Omental fat pad (tissue), 4 donors: ENCODE results near the gene WDFY4. TPM values are rescaled to one million over a fixed set of nuclear protein-coding genes. Genes with fewer than 3 reads are reported as not detected.

Experiments used
- ATAC-seq: fragments of 150-250 bp; one replicate; pipeline ENCODE4 v1.9.1; 2016; ENCODE audit warnings: mild to moderate bottlenecking, moderate library complexity; ENCODE audit not compliant: low FRiP score
- DNase-seq: peaks from one replicate; pipeline ENCODE4 v3.0.0-alpha.2; 2019; ENCODE audit warnings: low spot score
- CTCF ChIP-seq, 3 donors: fragments of 450-650 bp; IDR thresholded peaks; one replicate each; pipeline ENCODE4 v1.5.1; 2016 to 2017; ENCODE audit warnings: antibody characterized with exemption in 3 of 3, mild to moderate bottlenecking in 3 of 3, moderate library complexity in 2 of 3
- total RNA-seq, 4 donors: library from RNA; depleted of rRNA; stranded (reverse); fragments of >200 nt; gene quantifications; one replicate each; pipeline ENCODE4 v1.1.0, GENCODE V29; 2016

The WDFY4 gene
- total RNA-seq, 4 donors from 2014 or later, result 6.8 to 21.4 (median 10.5) TPM

GRCh38 chr10:48945441-48946130, 260.9 kb downstream of the WDFY4 start:
- ATAC-seq (no peak), DNase-seq (no peak)
- no peak for TF ChIP-seq CTCF (IDR thresholded peaks at IDR 0.05)

GRCh38 chr10:48946332-48946731, 261.7 kb downstream of the WDFY4 start:
- ATAC-seq (no peak), DNase-seq (no peak)
- no peak for TF ChIP-seq CTCF (IDR thresholded peaks at IDR 0.05)

DNA sequence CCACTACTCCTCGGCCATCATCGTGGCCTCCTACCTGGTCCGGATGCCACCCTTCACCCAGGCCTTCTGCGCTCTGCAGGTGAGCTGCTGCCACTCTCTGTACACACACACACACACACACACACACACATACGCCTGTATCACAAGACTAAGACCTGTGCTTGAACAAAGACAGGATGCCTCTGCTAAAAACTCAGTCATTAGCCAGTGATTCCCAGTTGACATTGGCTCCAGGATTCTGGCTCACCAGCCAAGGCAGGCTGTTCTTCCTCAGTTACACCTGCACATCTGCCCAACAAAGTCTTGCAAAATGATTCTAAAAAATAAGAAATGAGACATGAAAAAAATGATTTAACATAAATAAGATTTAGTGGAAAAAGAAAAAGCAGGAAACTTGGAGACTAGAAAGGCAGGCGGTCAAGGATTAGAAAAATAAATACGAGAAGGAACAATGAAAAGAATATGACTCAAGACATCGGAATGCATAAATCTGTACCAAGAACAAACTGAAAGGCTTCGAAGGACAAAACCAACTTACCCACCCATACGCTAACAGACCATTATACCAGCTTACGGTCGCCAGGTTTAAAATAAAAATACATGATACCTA, 262.3 kb downstream of the WDFY4 start:
- DNase-seq, result no peak
- no peak for TF ChIP-seq CTCF (IDR thresholded peaks at IDR 0.05)
- no peak for ATAC-seq

DNA sequence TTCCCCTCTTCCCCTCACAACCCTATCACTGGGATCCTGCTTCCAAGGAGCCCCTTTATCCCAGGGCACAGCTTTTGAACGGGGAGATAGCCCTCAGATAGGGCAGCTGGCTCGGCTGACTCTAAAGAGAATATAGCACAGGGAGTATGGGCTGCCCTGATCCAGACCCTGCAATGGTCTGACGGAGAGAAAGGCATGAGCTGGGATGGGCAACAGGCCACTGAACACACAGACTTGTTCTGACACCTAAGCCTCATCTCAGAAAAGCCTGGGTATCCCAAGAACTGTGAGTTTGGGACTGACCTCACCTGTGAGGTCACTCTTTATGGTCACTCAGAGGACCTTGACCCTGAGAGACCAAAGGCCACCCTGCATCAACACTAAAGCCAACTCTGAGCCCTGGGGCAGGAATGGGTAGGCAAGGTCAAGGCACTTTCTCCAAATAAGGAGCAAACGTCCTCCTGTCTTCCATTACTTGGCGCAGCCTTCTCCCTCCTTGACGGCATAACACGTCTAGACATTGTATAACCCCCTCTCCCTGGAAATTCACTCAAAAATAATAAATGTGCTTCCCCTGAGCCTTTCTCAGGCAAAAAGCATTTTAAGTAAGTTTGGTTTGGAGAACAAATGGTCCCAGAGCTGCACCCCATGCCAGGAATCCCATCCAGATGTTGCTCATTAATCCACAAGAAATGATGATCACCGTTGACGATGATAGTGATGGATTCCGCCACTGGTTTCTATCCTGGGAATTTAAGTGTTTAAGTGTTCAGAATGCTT, 263.2 kb downstream of the WDFY4 start:
- no peak for DNase-seq
- no peak for TF ChIP-seq CTCF (IDR thresholded peaks at IDR 0.05)
- no peak for ATAC-seq

DNA sequence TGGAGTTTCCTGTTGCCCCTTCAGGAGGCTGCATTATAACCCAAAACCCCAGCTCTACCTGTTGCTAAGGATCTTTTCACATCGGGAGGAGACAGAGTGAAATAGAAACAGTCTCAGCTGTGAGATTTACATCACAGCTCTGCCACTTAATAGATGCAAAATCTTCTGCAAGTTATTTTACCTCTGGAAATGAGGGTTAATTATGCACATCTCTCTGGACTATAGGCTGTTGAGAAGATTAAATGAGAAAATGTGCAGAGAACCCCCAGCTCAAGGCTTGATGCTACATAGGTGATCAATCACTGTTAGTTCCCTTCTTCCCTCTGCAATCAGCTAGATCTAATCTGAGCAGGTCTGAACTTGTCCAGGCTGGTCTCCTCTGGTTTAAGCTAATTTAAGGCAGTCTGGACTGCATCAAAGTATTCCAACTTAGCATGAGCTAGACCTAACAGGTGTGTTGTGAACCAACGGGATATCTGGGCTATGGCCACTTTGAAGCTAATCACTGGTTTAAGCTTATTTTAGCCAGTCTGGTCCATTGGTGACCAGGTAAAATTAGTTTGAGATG, 263.9 kb downstream of the WDFY4 start:
- no peak for ATAC-seq

GRCh38 chr10:48951707-48952106, 267.0 kb downstream of the WDFY4 start:
- TF ChIP-seq CTCF (IDR thresholded peaks at IDR 0.05), result no peak
- ATAC-seq, result no peak
- DNase-seq, result no peak

More for the DNA sequence above, 263.9 kb downstream of the WDFY4 start:
- no peak for TF ChIP-seq CTCF (IDR thresholded peaks at IDR 0.05)
- no peak for DNase-seq
